ENCODE data around the gene PTPN1.
A peak's percentile ranks its signal among the peaks of the same experiment; 100 is the strongest.

Gene PTPN1

GRCh38 chr20:50514750-50515149, 4.6 kb downstream of the PTPN1 start:
- DNase-seq, result peak in 1 of 2 experiments; percentile 16

GRCh38 chr20:50515471-50516106, 5.4 kb downstream of the PTPN1 start:
- DNase-seq, result no peak

GRCh38 chr20:50516180-50516934, 6.2 kb downstream of the PTPN1 start:
- no peak for DNase-seq

DNA sequence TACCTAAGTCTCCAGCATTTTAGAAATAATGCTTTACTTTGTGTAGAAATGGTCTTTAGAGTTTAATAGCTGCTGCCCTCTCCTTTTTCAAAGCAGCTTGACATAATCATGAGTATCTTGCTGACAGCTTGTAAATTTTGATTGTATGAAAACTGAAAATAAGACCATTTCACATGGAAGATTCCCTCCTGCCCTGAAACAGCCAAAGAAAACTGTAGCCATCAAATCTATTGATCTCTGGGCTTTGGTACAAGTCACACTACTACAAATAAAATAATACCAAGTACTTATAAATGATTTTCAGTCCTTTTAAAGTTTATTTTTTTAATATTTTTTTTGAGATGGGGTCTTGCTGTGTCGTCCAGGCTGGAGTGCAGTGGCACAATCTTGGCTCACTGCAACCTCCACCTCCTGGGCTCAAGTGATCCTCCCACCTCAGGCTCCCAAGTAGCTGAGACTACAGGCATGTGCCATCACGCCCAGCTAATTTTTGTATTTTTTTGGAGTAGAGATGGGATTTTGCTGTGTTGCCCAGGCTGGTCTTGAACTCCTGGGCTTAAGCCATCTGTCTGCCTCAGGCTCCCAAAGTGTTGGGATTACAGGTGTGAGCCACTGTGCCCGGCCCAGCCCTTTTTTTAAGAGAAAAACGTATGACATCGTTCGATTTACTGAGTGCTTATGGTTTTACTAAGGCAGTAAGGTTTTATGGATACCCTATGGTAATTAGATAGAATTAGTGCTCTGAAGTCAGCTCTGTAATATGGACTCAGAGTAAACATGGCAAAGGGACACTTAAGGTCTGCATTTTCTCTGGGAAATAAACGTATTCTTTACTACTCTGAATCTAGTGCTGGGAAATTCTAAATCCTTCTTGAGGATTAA, 7.0 kb downstream of the PTPN1 start:
- DNase-seq, result no peak

- DNase-seq, result no peak
Observed at GRCh38 chr20:50517817-50518154, 7.6 kb downstream of the PTPN1 start.

- DNase-seq, result no peak
Observed at GRCh38 chr20:50518270-50518721, 8.1 kb downstream of the PTPN1 start.

DNA sequence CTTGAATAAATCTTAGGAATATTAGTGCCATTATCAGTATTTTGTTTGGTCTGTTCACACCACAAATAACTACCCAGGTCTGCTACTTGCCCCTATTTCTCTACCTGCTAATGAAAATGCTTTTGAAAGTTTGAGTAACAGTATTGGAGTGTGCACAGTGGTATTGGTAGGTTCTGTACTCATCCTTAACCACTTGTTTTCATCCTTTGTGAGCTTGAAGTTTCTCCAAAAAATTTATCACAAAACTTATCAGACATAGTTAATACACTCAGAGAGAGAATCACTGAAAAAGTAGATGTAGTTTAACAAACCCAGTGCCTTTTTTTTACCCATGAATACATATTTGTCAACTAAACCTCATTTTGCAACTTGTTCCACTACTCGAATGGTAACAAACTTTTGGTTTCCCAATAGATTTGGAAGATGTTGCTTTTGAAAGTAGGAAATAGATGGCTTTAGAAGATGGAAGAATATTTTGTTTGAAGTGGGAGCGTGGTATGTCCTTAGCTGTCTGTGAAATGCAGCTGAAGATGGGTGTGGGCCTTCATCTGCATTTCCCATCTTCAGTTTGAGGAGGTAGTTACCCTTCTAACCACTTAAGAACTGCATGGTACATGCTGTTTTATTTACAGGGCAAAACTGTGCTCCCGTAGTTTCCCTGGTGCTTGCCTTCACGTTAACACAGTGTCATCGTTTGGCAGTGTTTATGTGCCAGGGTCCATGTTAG, 9.0 kb downstream of the PTPN1 start:
- DNase-seq, result peak in 1 of 2 experiments; percentile 37

DNA sequence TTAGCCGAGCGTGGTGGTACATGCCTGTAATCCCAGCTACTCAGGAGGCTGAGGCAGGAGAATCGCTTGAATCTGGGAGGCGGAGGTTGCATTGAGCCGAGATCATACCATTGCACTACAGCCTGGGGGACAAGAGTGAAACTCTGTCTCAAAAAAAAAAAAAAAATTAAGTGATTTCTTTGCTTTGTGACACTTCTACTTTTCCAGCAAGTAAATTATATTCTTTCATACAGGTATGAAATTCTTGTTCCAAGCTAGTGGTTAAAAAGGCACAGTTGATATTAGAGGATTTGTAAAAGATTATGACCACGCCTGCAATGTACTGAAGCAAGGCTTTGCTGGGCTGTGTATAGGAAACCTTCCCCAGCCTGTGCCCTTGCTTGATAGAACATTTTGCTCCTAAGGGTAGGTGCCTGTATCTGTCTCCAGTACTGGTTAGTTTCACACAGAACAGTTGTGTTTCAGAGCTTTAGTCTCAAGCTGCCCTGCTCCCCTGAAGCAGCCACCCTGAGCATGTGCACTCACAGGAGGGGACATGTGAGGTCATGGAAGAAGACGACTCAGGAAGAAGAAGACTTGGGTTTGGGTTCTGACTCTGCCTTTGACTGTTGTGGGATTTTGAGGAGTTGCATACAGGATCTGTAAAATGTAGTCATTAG, 10.2 kb downstream of the PTPN1 start:
- peak; percentile 54 to 65 for DNase-seq

GRCh38 chr20:50521221-50522052, 11.3 kb downstream of the PTPN1 start:
- no peak for DNase-seq

DNA sequence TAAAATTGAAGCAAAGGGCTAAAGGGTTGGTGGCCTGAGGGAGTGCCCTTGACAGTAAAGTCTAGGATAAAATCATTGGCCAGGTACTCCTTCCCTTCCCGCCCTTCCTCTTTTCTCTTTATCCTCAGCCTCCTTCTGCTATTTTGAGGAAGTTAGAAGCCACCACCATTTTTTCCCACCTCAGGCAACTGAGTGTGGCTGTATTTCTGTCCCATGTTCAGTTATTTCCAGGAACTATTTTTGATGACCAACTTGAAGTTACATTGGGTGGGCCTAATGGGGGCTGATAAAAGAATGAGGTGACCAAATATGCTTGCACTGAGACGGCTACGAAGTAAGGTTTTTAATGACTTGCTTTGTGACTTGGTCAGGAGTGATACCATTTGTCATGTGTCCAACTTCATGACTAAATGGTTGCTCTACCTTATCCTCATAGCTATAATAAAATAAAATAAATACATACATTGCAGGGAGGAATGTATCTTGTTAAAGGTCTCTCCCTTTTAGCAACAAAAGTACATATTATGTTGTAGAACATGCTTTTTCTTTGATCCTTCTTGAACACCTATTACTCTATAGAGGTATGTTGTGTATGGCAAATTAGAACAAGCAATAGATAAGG, 12.0 kb downstream of the PTPN1 start:
- DNase-seq, result no peak

DNA sequence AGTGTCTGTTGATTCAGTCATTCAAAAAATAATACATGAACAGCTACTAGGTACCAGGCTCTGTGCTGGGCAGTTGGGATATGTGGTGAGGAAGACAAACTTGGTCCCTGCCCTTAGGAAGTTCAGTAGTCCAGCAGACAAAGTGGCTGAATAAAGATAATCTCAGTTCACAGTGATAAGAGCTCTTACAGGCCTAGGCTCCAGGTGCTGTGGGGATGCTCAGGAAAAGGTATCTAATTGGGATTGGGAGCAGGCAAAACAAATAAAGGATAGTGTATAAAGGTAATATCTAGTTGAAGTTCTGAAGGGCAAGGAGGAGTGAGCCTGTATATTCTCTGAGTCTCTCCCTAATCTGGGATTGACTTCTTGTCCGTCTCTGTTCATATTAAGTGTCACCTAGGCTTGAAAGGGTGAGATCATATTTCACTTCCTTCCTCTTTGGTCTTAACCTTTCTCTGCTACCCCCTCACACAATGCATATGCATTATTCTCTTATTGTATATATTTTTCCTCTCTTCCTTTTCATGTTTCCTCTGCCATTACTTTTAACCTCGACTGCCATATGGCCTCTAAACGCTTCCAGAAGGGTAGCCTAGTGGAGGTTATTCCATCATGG, 13.5 kb downstream of the PTPN1 start:
- no peak for DNase-seq

GRCh38 chr20:50525681-50526080, 15.5 kb downstream of the PTPN1 start:
- DNase-seq, result no peak

- DNase-seq, result no peak
Observed at GRCh38 chr20:50526403-50526989, 16.3 kb downstream of the PTPN1 start.

GRCh38 chr20:50527068-50527605, 17.0 kb downstream of the PTPN1 start:
- no peak for DNase-seq

- no peak for DNase-seq
Observed at GRCh38 chr20:50528129-50528528, 17.9 kb downstream of the PTPN1 start.

GRCh38 chr20:50528804-50529351, 18.7 kb downstream of the PTPN1 start:
- no peak for DNase-seq

- no peak for DNase-seq
Observed at GRCh38 chr20:50532221-50532620, 22.0 kb downstream of the PTPN1 start.

GRCh38 chr20:50533061-50533460, 22.9 kb downstream of the PTPN1 start:
- DNase-seq, result no peak

- no peak for DNase-seq
Observed at GRCh38 chr20:50533464-50533863, 23.3 kb downstream of the PTPN1 start.
